Upper lobe of right lung (tissue), 1 donor: ENCODE data around the gene DLGAP5. TPM values are rescaled to one million over a fixed set of nuclear protein-coding genes. Genes with fewer than 3 reads are reported as not detected.

Experiments used
- ATAC-seq: fragments of 200-7000 bp; cut with Tn5 transposase; one replicate; pipeline ENCODE4 v1.9.1; 2020; ENCODE audit warnings: mild to moderate bottlenecking, moderate library complexity
- DNase-seq: peaks from one replicate; pipeline ENCODE4 v3.0.0-alpha.2; 2020
- H3K27ac ChIP-seq: fragments of 200-600 bp; one replicate; pipeline ENCODE4 v1.8.0; 2022
- H3K27me3 ChIP-seq: fragments of 200-600 bp; one replicate; pipeline ENCODE4 v1.8.0; 2022; ENCODE audit warnings: mild to moderate bottlenecking
- H3K36me3 ChIP-seq: fragments of 200-600 bp; one replicate; pipeline ENCODE4 v1.8.0; 2022
- H3K4me1 ChIP-seq: fragments of 200-600 bp; one replicate; pipeline ENCODE4 v1.8.0; 2022
- H3K4me3 ChIP-seq: fragments of 200-600 bp; one replicate; pipeline ENCODE4 v1.8.0; 2022; ENCODE audit warnings: mild to moderate bottlenecking
- H3K9me3 ChIP-seq: fragments of 200-600 bp; one replicate; pipeline ENCODE4 v1.8.0; 2022
- intact Hi-C: fragments of 100-400 bp; cut with DNase I; formaldehyde crosslinking; loops from one replicate; pipeline ENCODE4 v1.11.0; 2022
- total RNA-seq: library from RNA; stranded (reverse); fragmentation: NEBNext Ultra II Directional; extraction: Animal tissue kit (Norgen Biotek cat#: 25700); gene quantifications from one replicate; pipeline ENCODE4 v1.2.1, GENCODE V29; 2021
- TF ChIP-seq, protein P1 (sequence below): fragments of 200-600 bp; IDR thresholded peaks from one replicate; pipeline ENCODE4 v1.8.0; 2022; ENCODE audit warnings: antibody characterized with exemption
- donor health status: DM: no; HTN: yes; CAD: no; lungs with severe emphysema.

The DLGAP5 gene
- total RNA-seq, 1 donor from 2014 or later: 0.52 TPM

DNA sequence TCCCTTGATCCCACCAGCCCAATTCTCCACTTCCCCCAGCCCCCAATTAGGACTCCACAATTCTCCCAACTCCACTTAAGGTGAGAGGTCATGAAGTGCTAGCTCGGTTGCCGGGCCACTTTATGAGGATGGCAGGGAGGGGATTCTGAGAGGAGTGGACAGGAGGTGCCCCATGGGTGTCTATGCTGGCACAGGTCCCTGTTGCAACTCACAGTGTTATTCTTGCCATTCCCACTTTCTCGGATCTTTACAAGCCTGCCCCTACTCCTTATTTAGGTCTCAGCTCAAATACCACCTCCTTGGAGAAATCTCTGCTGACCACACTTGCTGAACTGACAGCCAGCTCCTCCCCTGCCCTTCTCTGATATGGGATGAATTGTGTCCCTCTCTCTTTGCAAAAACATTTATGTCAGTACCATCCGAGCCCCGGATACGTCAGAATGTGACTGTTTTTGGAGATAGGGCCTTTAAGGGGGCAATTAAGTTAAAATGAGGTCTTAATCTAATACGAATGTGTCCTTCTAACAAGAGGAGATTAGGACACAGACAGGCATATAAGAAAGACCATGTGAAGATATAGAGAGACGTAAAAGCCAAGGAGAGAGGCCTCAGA, 66.5 kb downstream of the DLGAP5 start:
- Histone ChIP-seq H3K9me3 (no peaks in the 10 kb centered on the region), H3K27ac (peak overlapping the region; percentile 60), H3K36me3 (no peaks in the 10 kb centered on the region), H3K4me1 (peaks cover 54% of the 10 kb centered on the region), H3K27me3 (no peaks in the 10 kb centered on the region), H3K4me3 (no peak overlapping the region)
- ATAC-seq (no peak), DNase-seq (no peak)
- TF ChIP-seq, protein P1, sequence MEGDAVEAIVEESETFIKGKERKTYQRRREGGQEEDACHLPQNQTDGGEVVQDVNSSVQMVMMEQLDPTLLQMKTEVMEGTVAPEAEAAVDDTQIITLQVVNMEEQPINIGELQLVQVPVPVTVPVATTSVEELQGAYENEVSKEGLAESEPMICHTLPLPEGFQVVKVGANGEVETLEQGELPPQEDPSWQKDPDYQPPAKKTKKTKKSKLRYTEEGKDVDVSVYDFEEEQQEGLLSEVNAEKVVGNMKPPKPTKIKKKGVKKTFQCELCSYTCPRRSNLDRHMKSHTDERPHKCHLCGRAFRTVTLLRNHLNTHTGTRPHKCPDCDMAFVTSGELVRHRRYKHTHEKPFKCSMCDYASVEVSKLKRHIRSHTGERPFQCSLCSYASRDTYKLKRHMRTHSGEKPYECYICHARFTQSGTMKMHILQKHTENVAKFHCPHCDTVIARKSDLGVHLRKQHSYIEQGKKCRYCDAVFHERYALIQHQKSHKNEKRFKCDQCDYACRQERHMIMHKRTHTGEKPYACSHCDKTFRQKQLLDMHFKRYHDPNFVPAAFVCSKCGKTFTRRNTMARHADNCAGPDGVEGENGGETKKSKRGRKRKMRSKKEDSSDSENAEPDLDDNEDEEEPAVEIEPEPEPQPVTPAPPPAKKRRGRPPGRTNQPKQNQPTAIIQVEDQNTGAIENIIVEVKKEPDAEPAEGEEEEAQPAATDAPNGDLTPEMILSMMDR: no peak
- intact Hi-C loops: no loop called here

DNA sequence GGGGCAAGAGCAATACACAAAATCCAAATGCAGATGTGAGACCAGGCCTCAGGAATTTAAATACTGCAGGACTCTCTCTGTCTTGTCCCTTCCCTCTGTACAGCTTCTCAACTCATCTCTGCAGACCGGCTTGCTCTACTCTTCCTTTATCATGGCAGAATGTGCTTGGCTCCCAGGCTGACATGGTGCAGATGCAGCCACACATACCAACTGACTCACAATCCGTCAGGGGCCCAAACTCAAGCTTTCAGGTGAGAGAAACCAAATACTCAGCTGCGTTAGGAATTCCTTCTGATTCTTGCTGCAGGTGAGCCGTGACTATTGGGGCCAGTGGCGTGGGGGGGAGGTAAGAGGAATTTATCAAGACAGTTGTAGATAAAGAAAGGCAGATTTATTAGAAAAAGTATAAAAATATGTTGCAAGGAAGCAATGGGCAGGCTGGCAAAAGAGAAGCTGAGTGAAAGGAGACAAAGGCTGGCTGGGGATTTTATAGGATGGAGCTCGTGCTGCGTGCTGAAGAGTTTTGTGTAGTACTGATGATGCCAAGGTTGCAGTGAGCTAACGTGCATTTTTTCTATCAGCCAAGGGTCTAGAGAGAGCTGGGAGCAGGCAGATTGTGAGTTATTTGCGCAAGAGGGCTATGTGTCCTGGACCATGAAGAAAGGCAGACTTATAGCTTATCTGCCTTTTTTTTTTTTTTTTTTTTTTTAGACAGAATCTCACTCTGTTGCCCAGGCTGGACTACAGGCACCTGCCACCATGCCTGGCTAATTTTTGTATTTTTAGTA, 67.3 kb downstream of the DLGAP5 start:
- TF ChIP-seq, protein P1: no peak
- Histone ChIP-seq H3K4me3 (no peak overlapping the region), H3K36me3 (no peaks in the 10 kb centered on the region), H3K27ac (no peak overlapping the region), H3K4me1 (peaks cover 62% of the 10 kb centered on the region), H3K27me3 (no peaks in the 10 kb centered on the region), H3K9me3 (no peaks in the 10 kb centered on the region)
- intact Hi-C loops: no loop called here
- no peak for DNase-seq
- no peak for ATAC-seq

DNA sequence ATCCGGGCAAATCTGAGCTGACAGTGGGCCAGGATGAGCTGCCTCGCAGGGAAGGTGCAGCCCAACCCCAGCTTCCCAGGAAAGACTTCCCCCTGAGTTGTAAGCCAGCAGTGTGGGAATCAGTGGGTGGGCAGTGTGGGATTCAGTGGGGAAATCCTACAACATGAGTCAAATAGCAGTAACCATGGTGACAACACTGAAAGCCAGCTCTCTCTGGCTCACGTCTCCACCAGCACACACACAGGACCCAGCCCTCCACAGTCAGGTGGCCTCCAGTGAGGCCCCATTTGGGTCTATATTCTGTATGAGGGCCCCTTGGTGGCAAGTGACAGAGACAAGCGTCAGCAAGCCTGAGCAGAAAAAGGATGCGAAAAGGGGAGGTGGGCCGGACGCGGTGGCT, 68.3 kb downstream of the DLGAP5 start:
- intact Hi-C loops: no loop called here
- TF ChIP-seq, protein P1: no peak
- H3K27ac ChIP-seq: no peak overlapping the region
- peak; percentile 25 for ATAC-seq
- H3K4me1 ChIP-seq: peaks cover 65% of the 10 kb centered on the region
- H3K9me3 ChIP-seq: no peaks in the 10 kb centered on the region
- no peak for DNase-seq
- no peak overlapping the region for H3K4me3 ChIP-seq
- no peaks in the 10 kb centered on the region for H3K27me3 ChIP-seq
- no peaks in the 10 kb centered on the region for H3K36me3 ChIP-seq

DNA sequence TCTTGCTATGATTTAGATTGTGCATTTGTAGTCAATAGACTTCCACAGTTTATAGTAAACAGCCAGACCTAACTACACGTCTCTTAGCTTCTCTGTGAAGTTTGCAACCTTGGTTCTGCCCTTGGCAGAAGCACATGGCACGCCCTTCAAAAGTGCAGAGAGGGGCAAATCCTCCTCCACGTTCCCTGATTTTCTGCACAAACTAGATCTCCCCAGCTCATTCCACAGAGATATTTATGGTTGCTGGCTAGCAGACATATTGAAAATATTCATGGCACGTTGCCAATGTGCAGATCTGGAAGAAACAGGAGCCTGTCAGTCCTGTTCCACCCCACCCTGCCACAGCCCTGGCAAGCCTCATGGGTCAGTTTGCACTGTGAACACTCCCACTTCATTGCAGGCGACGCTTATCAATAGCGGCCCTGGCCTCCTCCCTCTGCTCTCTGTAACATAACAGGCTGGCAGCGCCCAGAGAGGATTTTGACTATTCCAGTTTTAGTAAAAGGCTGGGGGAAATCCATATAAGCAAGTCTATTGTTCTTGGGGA, 68.9 kb downstream of the DLGAP5 start:
- peaks cover 65% of the 10 kb centered on the region for H3K4me1 ChIP-seq
- no peak for DNase-seq
- no peaks in the 10 kb centered on the region for H3K9me3 ChIP-seq
- H3K4me3 ChIP-seq: no peak overlapping the region
- H3K27ac ChIP-seq: peak overlapping the region; percentile 1
- peak; percentile 23 for ATAC-seq
- H3K27me3 ChIP-seq: no peaks in the 10 kb centered on the region
- TF ChIP-seq, protein P1: no peak
- intact Hi-C loops: no loop called here
- H3K36me3 ChIP-seq: no peaks in the 10 kb centered on the region

DNA sequence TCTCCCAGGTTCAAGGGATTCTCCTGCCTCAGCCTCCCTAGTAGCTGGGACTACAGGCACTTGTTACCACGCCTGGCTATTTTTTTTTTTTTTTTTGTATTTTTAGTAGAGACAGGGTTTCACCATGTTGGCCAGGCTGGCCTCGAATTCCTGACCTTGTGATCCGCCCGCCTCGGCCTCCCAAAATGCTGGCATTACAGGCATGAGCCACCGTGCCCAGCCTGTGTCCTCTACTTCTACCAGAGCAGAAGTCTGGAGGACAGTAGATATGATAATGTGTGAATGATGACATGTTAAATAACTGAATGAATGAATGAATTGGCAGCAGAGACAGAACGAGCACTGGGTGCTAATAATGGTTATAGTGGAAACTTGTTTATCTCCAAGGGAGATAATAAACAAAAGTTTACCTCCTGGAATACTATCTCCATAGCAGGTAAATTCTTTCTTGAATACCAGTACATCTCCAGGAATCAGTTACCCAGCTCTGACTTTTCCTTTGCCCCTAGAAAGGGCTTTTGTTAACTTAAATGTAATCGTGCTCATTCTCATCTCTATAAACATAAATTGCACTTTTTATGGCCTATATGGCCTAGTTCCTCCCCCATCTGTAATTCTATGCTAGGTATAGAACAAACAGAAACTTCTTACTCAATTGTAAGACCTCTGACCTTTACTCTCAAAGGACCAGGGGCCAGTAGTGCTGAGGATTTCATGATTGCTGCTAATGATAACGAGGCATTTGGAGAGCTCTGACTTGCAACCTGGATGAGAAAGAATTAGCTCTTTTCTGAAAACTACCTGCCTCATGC, 69.6 kb downstream of the DLGAP5 start:
- no peaks in the 10 kb centered on the region for H3K27me3 ChIP-seq
- H3K36me3 ChIP-seq: no peaks in the 10 kb centered on the region
- no peak for DNase-seq
- no peak overlapping the region for H3K4me3 ChIP-seq
- H3K27ac ChIP-seq: peak overlapping the region; percentile 1
- TF ChIP-seq, protein P1: no peak
- intact Hi-C loops: no loop called here
- ATAC-seq: no peak
- H3K9me3 ChIP-seq: no peaks in the 10 kb centered on the region
- peaks cover 60% of the 10 kb centered on the region for H3K4me1 ChIP-seq
